Transverse colon (tissue), 3 donors: ENCODE data around the gene RLN2.

Source experiments
- POLR2A ChIP-seq: fragments of 450-650 bp; IDR thresholded peaks from one replicate; pipeline ENCODE4 v1.6.1; 2016; ENCODE audit warnings: antibody characterized with exemption, mild to moderate bottlenecking, moderate library complexity
- TF ChIP-seq, protein P1 (sequence below), 5 experiments: fragments of 200-600 bp in 3 of 5; fragments of 450-650 bp in 2 of 5; sonication (generic) in 3 of 5; IDR thresholded peaks; 1 replicate in 2 of 5; 2 replicates in 3 of 5; pipeline ENCODE4 v1.5.1; 2016 to 2017; ENCODE audit warnings: antibody characterized with exemption in 5 of 5, inconsistent platforms in 3 of 5, mild to moderate bottlenecking in 2 of 5, moderate library complexity in 1 of 5

DNA sequence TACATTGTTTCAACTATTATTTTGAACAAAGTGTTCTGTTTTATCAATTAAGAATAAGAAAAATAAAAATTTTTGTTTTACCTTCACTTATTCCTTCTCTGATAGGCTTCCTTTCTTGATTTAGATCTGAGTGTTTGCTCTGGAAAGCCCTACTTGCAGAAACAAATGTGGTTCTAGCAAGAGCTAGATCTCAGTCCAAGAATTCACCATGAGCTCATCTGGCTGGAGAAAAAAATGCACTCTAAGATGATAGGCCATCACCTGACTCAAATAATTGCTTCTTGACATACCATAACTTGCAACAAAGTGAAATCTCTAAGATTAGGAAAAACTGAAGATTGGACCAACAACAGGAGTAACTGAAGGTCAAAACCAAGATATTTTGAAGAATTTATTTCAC, 6.3 kb upstream of the RLN2 start:
- no peak for TF ChIP-seq POLR2A
- TF ChIP-seq, protein P1, sequence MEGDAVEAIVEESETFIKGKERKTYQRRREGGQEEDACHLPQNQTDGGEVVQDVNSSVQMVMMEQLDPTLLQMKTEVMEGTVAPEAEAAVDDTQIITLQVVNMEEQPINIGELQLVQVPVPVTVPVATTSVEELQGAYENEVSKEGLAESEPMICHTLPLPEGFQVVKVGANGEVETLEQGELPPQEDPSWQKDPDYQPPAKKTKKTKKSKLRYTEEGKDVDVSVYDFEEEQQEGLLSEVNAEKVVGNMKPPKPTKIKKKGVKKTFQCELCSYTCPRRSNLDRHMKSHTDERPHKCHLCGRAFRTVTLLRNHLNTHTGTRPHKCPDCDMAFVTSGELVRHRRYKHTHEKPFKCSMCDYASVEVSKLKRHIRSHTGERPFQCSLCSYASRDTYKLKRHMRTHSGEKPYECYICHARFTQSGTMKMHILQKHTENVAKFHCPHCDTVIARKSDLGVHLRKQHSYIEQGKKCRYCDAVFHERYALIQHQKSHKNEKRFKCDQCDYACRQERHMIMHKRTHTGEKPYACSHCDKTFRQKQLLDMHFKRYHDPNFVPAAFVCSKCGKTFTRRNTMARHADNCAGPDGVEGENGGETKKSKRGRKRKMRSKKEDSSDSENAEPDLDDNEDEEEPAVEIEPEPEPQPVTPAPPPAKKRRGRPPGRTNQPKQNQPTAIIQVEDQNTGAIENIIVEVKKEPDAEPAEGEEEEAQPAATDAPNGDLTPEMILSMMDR (IDR thresholded peaks at IDR 0.05), result no peak
